Body of pancreas (tissue), 4 donors: ENCODE data around the gene TCHH.

Source experiments
- CTCF ChIP-seq, 7 experiments: fragments of 450-650 bp in 4 of 7; fragments of 200-600 bp in 3 of 7; sonication (generic) in 3 of 7; IDR thresholded peaks; one replicate each; pipeline ENCODE4 v1.5.1; 2016 to 2019; ENCODE audit warnings: antibody characterized with exemption in 7 of 7
- POLR2A ChIP-seq, 3 donors: fragments of 450-650 bp; IDR thresholded peaks; one replicate each; pipeline ENCODE4 v1.6.1; 2016; ENCODE audit warnings: antibody characterized with exemption in 3 of 3, mild to moderate bottlenecking in 2 of 3

DNA sequence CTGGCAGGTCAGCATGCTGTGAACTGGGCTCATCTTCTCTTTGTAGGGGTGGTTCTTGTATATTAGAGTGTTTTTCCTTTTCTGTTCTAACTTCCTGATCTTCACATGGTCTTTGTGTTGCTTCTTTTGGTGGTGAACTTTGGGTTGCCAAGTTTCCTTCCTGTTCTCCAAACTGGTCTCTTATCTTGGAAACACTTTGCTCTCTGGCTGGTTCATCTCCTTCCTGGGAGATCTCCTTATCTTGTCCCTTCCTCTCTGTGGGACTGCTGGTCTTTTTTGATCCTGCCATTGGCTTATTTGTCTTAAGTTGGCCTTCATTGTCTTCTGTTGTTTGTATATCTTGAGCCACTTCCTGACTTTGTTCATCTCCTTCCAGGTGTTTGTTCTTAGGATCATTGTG lies 28.5 kb downstream of the TCHH start:
- no peak for TF ChIP-seq CTCF (IDR thresholded peaks at IDR 0.05)
- TF ChIP-seq POLR2A (IDR thresholded peaks at IDR 0.05): no peak
